Lower leg skin (tissue), 3 donors: ENCODE measurements around the gene BPIFB1.

Experiments
- CTCF ChIP-seq, 3 donors: fragments of 450-650 bp; IDR thresholded peaks; one replicate each; pipeline ENCODE4 v1.5.1; 2016; ENCODE audit warnings: antibody characterized with exemption in 3 of 3, mild to moderate bottlenecking in 3 of 3, moderate library complexity in 2 of 3
- POLR2A ChIP-seq, 2 donors: fragments of 450-650 bp; IDR thresholded peaks; one replicate each; pipeline ENCODE4 v1.6.1; 2016 to 2017; ENCODE audit warnings: antibody characterized with exemption in 2 of 2, mild to moderate bottlenecking in 1 of 2, moderate library complexity in 1 of 2

- TF ChIP-seq CTCF (IDR thresholded peaks at IDR 0.05) (peak in 1 of 3 donors; percentile 15), POLR2A (IDR thresholded peaks at IDR 0.05) (no peak)
Measured at GRCh38 chr20:33242319-33243100, 40.5 kb upstream of the BPIFB1 start.
